HepG2 (cell line): ENCODE data around the gene C14orf93. TPM values are rescaled to one million over a fixed set of nuclear protein-coding genes. Genes with fewer than 3 reads are reported as not detected.
"Not testable (repeated sequence)": the region's sequence is repeated elsewhere in the genome, so short reads cannot be mapped to it uniquely, and the experiment has no call there.

Experiments
- AKAP8 ChIP-seq: sonication (generic); formaldehyde crosslinking; IDR thresholded peaks from 2 replicates; pipeline ENCODE4 v1.5.1; 2020; ENCODE audit warnings: mild to moderate bottlenecking, missing genetic modification reagents
- CEBPB ChIP-seq: IDR thresholded peaks from 2 replicates; pipeline ENCODE4 v1.6.1; 2011; ENCODE audit warnings: low read depth, low read length, improper control_type of control experiment, borderline replicate concordance
- GATAD2A ChIP-seq: IDR thresholded peaks from 2 replicates; pipeline ENCODE4 v1.6.1; 2016
- HNF4G ChIP-seq, 2 experiments: sonication (generic) in 1 of 2; formaldehyde crosslinking in 1 of 2; IDR thresholded peaks; 2 replicates each; pipeline versions ENCODE4 v1.4.0 to v1.6.1; 2011 to 2020; ENCODE audit warnings: borderline replicate concordance in 2 of 2, low read depth in 2 of 2, mild to moderate bottlenecking in 2 of 2, low read length in 1 of 2, missing genetic modification reagents in 1 of 2, moderate library complexity in 1 of 2
- KDM4B ChIP-seq: sonication (generic); formaldehyde crosslinking; IDR thresholded peaks from 2 replicates; pipeline ENCODE4 v1.4.0; 2020; ENCODE audit warnings: missing genetic modification reagents
- LCORL ChIP-seq, 2 experiments: fragments of 450-650 bp in 1 of 2; sonication (generic) in 1 of 2; formaldehyde crosslinking in 1 of 2; IDR thresholded peaks; 2 replicates each; pipeline versions ENCODE4 v1.5.0 to v1.6.1; 2017 to 2020; ENCODE audit warnings: antibody characterized with exemption in 1 of 2, missing genetic modification reagents in 1 of 2
- POGZ ChIP-seq: sonication (generic); formaldehyde crosslinking; IDR thresholded peaks from 2 replicates; pipeline ENCODE4 v1.4.0; 2020; ENCODE audit warnings: mild to moderate bottlenecking, missing genetic modification reagents
- SIX1 ChIP-seq: sonication (generic); formaldehyde crosslinking; IDR thresholded peaks from 2 replicates; pipeline ENCODE4 v1.4.0; 2020; ENCODE audit warnings: missing genetic modification reagents, borderline replicate concordance
- SSRP1 ChIP-seq: IDR thresholded peaks from 2 replicates; pipeline ENCODE4 v1.6.1; 2016; ENCODE audit warnings: control low read depth
- TAF1 ChIP-seq: sonication (generic); formaldehyde crosslinking; IDR thresholded peaks from 2 replicates; pipeline ENCODE4 v1.4.0; 2020; ENCODE audit warnings: missing genetic modification reagents
- THAP11 ChIP-seq: IDR thresholded peaks from 2 replicates; pipeline ENCODE4 v1.6.1; 2016; ENCODE audit warnings: missing biosample characterization, missing genetic modification reagents
- ZNF264 ChIP-seq: sonication (generic); formaldehyde crosslinking; IDR thresholded peaks from 2 replicates; pipeline ENCODE4 v1.4.0; 2020; ENCODE audit warnings: missing genetic modification reagents
- ZNF615 ChIP-seq: sonication (generic); formaldehyde crosslinking; IDR thresholded peaks from 2 replicates; pipeline ENCODE4 v1.5.0; 2020; ENCODE audit warnings: mild to moderate bottlenecking, missing genetic modification reagents, borderline replicate concordance
- polyA plus RNA-seq, 8 experiments: library from polyadenylated mRNA; depleted of rRNA in 3 of 8; stranded (reverse) in 7 of 8; unstranded in 1 of 8; fragments of >200 nt; fragmentation: Illumina TruSeq in 4 of 8; extraction: Trizol in 4 of 8; gene quantifications; 2 replicates each; pipeline versions ENCODE4 v1.2.1 to v1.2.3, GENCODE V29; 2011 to 2016; ENCODE audit warnings: low read depth in 4 of 8, missing spikeins in 1 of 8, mixed read lengths in 1 of 8; ENCODE audit not compliant: insufficient read depth in 1 of 8
- total RNA-seq, 5 experiments: library from RNA; depleted of rRNA; stranded (reverse); fragments of >200 nt; fragmentation: Illumina TruSeq; extraction: Trizol; gene quantifications; 2 replicates each; pipeline ENCODE4 v1.2.3, GENCODE V29; 2016; ENCODE audit warnings: low read depth in 1 of 5
- TF ChIP-seq, protein P1 (sequence below): sonication (generic); formaldehyde crosslinking; IDR thresholded peaks from 2 replicates; pipeline ENCODE4 v1.5.0; 2020; ENCODE audit warnings: missing genetic modification reagents
- TF ChIP-seq, protein P2 (sequence below): sonication (generic); formaldehyde crosslinking; IDR thresholded peaks from 2 replicates; pipeline ENCODE4 v1.5.1; 2020; ENCODE audit warnings: missing genetic modification reagents, mild to moderate bottlenecking, borderline replicate concordance
- TF ChIP-seq, protein P3 (sequence below): sonication (generic); formaldehyde crosslinking; IDR thresholded peaks from 2 replicates; pipeline ENCODE4 v1.4.0; 2020; ENCODE audit warnings: missing genetic modification reagents

C14orf93 gene
- total and polyA plus RNA-seq, 2 of the 13 experiments (the other 11 are each of a cell fraction or from before 2014, with no cell fraction given), result 11.4 to 22.5 TPM

DNA sequence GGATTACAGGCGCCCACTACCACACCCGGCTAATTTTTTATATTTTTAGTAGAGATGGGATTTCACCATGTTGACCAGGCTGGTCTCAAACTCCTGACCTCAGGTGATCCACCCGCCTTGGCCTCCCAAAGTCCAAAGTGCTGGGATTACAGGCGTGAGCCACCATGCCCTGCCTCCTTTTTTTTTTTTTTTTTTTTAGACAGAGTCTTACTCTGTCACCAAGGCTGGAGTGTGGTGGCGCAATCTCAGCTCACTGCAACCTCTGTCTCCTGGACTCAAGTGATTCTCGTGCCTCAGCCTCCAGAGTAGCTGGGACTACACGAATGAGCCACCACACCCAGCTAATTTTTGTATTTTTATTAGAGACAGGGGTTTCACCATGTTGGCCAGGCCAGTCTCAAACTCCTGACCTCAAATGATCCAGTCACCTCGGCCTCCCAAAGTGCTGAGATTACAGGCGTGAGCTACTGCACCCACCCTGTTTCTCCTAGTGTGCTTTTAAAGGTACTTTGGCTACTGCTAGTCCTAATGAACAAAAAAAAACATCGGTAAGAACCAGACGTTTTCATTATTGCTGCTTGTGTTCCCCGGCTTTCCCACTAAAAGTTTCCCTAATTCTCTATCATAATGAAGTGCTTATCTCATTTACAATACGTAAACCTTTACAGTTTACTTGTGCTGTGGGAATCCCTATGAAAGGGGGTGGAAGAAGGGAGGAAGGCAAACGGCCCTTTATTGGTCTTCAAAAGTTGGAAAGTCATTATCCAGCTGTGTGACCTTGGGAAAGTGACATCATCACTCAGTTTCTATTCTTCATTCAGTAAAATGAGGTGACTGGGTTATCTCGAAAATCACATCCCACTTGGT lies 43.8 kb downstream of the C14orf93 start (continued):
- TF ChIP-seq, protein P1, sequence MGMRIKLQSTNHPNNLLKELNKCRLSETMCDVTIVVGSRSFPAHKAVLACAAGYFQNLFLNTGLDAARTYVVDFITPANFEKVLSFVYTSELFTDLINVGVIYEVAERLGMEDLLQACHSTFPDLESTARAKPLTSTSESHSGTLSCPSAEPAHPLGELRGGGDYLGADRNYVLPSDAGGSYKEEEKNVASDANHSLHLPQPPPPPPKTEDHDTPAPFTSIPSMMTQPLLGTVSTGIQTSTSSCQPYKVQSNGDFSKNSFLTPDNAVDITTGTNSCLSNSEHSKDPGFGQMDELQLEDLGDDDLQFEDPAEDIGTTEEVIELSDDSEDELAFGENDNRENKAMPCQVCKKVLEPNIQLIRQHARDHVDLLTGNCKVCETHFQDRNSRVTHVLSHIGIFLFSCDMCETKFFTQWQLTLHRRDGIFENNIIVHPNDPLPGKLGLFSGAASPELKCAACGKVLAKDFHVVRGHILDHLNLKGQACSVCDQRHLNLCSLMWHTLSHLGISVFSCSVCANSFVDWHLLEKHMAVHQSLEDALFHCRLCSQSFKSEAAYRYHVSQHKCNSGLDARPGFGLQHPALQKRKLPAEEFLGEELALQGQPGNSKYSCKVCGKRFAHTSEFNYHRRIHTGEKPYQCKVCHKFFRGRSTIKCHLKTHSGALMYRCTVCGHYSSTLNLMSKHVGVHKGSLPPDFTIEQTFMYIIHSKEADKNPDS, result peak; percentile 94
- TF ChIP-seq ZNF264, result peak; percentile 77
- 0 out of 2 replicates have a peak, but pooled peaks have one; percentile 44 for TF ChIP-seq ZNF615 (CRISPR knock-in tag)
- peak; percentile 10; the same call in 1 of the 2 replicates for TF ChIP-seq TAF1
- TF ChIP-seq GATAD2A (CRISPR knock-in tag), result peak; percentile 71
- 0 out of 2 replicates have a peak, but pooled peaks have one; percentile 64 for TF ChIP-seq AKAP8
- peak; percentile 78; the same call in 1 of the 2 replicates for TF ChIP-seq HNF4G (IDR thresholded peaks at IDR 0.05; ENCODE audit: borderline replicate concordance, low read depth, low read length)
- peak; percentile 86; the same call in 1 of the 2 replicates for TF ChIP-seq HNF4G (CRISPR knock-in tag; IDR thresholded peaks at IDR 0.05; ENCODE audit: borderline replicate concordance, low read depth)
- peak; percentile 69; the same call in 1 of the 2 replicates for TF ChIP-seq KDM4B
- TF ChIP-seq, protein P2, sequence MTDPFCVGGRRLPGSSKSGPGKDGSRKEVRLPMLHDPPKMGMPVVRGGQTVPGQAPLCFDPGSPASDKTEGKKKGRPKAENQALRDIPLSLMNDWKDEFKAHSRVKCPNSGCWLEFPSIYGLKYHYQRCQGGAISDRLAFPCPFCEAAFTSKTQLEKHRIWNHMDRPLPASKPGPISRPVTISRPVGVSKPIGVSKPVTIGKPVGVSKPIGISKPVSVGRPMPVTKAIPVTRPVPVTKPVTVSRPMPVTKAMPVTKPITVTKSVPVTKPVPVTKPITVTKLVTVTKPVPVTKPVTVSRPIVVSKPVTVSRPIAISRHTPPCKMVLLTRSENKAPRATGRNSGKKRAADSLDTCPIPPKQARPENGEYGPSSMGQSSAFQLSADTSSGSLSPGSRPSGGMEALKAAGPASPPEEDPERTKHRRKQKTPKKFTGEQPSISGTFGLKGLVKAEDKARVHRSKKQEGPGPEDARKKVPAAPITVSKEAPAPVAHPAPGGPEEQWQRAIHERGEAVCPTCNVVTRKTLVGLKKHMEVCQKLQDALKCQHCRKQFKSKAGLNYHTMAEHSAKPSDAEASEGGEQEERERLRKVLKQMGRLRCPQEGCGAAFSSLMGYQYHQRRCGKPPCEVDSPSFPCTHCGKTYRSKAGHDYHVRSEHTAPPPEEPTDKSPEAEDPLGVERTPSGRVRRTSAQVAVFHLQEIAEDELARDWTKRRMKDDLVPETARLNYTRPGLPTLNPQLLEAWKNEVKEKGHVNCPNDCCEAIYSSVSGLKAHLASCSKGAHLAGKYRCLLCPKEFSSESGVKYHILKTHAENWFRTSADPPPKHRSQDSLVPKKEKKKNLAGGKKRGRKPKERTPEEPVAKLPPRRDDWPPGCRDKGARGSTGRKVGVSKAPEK (CRISPR knock-in tag), result peak; percentile 19; the same call in 1 of the 2 replicates
- not testable (repeated sequence) for TF ChIP-seq LCORL (IDR thresholded peaks at IDR 0.05)
- TF ChIP-seq LCORL (CRISPR knock-in tag; IDR thresholded peaks at IDR 0.05), result peak; percentile 88
- peak; percentile 44 for TF ChIP-seq THAP11 (CRISPR knock-in tag)
- TF ChIP-seq CEBPB, result peak; percentile 93
- 0 out of 2 replicates have a peak, but pooled peaks have one; percentile 79 for TF ChIP-seq SSRP1
- TF ChIP-seq SIX1 (CRISPR knock-in tag), result peak; percentile 77
- TF ChIP-seq, protein P3, sequence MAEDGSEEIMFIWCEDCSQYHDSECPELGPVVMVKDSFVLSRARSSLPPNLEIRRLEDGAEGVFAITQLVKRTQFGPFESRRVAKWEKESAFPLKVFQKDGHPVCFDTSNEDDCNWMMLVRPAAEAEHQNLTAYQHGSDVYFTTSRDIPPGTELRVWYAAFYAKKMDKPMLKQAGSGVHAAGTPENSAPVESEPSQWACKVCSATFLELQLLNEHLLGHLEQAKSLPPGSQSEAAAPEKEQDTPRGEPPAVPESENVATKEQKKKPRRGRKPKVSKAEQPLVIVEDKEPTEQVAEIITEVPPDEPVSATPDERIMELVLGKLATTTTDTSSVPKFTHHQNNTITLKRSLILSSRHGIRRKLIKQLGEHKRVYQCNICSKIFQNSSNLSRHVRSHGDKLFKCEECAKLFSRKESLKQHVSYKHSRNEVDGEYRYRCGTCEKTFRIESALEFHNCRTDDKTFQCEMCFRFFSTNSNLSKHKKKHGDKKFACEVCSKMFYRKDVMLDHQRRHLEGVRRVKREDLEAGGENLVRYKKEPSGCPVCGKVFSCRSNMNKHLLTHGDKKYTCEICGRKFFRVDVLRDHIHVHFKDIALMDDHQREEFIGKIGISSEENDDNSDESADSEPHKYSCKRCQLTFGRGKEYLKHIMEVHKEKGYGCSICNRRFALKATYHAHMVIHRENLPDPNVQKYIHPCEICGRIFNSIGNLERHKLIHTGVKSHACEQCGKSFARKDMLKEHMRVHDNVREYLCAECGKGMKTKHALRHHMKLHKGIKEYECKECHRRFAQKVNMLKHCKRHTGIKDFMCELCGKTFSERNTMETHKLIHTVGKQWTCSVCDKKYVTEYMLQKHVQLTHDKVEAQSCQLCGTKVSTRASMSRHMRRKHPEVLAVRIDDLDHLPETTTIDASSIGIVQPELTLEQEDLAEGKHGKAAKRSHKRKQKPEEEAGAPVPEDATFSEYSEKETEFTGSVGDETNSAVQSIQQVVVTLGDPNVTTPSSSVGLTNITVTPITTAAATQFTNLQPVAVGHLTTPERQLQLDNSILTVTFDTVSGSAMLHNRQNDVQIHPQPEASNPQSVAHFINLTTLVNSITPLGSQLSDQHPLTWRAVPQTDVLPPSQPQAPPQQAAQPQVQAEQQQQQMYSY (CRISPR knock-in tag), result 0 out of 2 replicates have a peak, but pooled peaks have one; percentile 23
- peak; percentile 88 for TF ChIP-seq POGZ (CRISPR knock-in tag)
